ENCODE data around the gene CNIH1. TPM values are rescaled to one million over a fixed set of nuclear protein-coding genes. Genes with fewer than 3 reads are reported as not detected.
"Not testable (repeated sequence)": the region's sequence is repeated elsewhere in the genome, so short reads cannot be mapped to it uniquely, and the experiment has no call there.

The CNIH1 gene
- polyA plus RNA-seq, 4 donors = 110 to 171 (median 137) TPM

DNA sequence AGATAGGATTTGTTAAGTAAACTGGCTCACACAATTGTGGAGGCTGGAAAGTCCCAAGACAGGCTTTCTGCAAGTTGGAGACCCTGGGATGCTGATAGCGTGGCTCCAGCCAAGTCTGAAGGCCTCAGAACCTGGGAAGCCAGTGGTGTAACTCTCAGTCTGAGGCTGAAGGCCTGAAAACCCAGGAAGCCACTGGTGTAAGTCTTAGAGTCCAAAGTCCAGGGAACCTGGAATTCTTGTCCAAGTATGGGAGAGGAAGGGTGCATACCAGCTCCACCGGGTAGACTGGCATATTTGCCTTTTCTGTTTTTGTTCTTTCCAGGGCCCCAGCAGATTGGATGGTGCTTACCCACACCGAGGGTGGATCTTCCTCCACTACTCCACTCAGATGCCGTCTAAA lies 29.5 kb upstream of the CNIH1 start:
- DNase-seq (ENCODE audit: low read depth in 4 of 4, low spot score in 3 of 4) = no peak

DNA sequence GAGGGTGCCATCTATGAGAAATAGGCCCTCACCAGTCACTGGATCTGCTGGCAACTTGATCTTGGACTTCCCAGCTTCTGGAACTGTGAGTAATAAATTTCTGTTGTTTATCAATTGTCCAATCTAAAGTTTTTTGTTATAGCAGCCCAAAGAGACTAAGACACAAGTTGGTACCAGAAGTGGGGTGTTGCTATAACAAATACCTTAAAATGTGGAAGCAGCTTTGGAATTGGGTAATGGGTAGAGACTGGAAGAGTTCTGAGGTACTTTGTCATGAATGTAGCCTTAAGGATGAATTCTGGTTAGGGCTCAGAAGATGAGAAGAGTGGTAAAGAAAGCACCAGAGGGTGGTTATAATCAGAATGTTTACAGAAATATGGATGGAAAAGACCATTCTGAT lies 26.1 kb upstream of the CNIH1 start:
- no peak for DNase-seq (ENCODE audit: low read depth in 4 of 4, low spot score in 3 of 4)

DNA sequence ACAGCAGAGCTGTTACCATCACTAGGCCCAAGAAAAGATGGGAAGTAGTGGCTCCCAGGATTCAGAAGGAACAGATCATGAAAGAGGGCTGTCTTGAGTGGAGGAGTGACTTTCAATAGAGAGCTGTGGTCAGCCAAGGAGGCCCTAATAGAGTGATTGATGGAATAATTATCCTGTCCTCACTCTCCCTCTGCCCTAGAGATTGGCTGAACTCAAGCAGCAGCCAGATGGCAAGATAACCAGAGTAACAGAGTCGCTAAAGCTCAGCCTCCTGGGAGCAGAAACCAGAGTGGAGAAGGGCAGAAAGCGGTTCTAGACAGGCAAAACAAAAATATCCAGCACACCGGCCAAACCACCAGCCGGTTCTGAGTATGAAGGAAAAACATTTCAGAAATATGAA lies 24.5 kb upstream of the CNIH1 start:
- DNase-seq (ENCODE audit: low read depth in 4 of 4, low spot score in 3 of 4) = no peak

DNA sequence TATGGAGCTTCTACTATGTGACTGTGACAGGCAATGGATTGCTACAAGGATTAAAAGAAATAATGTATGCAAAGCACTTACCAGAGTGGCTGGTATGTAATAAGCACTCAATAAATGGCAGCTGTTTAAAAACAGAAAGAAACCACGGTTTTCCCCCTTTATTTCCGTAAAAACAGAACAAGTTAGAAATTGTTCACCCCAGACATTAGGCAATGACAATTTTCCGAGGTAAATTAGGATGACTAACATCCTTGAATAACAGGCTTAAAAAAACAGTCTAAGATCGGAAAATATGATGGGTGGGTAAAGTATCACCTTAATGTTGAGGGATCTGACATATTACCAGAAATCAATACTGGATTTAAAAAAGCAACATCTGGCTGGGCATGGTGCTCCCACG lies 20.9 kb upstream of the CNIH1 start:
- DNase-seq (ENCODE audit: low read depth in 4 of 4, low spot score in 3 of 4) = no peak

DNA sequence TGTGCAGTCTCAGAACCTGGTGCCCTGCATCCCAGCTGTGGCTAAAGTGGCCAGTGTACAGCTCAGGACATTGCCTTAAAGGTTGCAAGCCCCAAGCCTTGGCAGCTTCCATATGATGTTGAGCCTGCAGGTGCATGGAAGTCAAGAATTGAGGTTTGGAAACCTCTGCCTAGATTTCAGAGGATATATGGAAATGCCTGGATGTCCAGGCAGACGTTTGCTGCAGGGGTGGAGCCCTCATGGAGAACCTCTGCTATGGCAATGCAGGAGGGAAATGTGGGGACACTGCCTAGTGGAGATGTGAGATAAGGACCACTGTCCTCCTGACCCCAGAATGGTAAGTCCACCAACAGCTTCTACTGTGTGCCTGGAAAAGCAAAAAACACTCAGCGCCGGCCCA lies 17.9 kb upstream of the CNIH1 start:
- no peak for DNase-seq (ENCODE audit: low read depth in 4 of 4, low spot score in 3 of 4)

DNA sequence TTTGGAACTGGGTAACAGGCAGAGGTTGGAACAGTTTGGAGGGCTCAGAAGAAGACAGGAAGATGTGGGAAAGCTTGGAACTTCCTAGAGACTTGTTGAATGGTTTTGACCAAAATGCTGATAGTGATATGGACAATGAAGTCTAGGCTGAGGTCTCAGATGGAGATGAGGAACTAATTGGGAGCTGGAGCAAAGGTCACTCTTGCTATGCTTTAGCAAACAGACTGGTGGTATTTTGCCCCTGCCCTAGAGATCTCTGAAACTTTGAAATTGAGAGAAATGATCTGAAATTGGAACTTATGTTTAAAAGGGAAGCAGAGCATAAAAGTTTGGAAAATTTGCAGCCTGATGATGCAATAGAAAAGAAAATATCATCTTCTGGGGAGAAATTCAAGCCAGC lies 17.4 kb upstream of the CNIH1 start:
- DNase-seq (ENCODE audit: low read depth in 4 of 4, low spot score in 3 of 4) = not testable (repeated sequence)

DNA sequence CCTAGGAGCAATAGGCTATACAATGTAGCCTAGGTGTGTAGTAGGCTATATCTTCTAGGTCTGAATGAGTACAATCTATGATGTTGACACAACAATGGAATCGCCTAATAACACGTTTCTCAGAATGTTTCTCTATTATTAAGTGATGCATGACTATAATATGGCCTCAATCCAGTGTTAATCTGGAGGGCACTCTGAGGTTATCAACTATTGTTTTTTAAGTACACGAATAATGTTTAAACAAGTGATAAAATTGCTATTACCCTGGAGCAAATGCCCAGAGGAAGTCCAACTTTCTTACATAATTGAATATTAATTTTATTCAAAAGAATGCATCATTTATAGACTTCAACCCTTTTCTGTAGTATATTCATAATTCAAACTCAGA lies 16.4 kb upstream of the CNIH1 start:
- DNase-seq (ENCODE audit: low read depth in 4 of 4, low spot score in 3 of 4) = no peak

DNA sequence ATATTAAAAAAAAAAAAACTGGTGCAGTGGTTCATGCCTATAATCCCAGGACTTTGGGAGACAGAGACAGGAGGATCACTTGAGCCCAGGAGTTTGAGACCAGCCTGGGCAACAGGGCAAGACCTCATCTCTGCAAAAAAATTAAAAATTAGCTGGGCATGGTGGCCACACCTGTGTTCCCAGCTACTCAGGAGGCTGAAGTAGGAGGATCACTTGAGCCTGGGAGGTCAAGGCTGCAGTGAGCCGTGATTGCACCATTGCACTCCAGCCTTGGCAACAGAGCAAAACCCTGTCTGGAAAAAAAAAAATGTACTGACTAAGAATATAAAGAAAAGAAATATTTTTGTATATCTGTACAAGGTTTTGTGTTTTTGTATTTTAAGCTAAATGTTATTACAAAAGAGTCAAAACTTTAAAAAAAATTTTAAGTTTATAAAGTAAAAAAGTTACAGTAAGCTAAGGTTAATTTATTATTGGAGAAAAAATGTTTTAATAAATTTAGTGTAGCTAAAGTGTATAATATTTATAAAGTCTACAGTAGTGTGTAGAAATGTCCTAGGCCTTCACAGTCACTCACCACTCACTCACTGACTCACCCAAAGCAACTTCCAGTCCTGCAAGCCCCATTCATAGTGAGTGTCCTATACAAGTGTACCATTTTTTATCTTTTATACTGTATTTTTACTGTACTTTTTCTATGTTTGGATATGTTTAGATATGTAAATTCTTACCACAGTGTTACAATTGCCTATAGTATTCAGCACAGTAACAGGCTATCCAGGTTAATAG lies 15.8 kb upstream of the CNIH1 start:
- DNase-seq (ENCODE audit: low read depth in 4 of 4, low spot score in 3 of 4) = not testable (repeated sequence)

DNA sequence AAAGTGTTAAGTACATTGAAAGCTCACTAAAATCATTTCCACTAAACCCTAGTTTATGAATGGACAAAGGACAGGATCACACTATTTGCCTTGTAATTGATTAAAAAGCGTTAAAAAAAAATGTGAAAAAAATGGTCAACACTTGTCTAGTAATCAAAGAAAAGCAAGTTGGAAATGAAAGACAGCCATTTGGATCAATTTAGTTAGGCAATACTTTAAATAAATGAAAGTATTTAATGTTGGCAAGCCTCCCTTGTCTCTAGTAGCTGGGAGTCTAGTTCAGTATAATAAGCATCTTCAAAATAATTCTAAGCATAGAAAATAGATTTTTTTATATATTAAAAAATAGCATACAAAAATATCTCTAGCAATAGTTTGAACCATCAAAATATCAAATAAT lies 14.2 kb upstream of the CNIH1 start:
- DNase-seq (ENCODE audit: low read depth in 4 of 4, low spot score in 3 of 4) = no peak

DNA sequence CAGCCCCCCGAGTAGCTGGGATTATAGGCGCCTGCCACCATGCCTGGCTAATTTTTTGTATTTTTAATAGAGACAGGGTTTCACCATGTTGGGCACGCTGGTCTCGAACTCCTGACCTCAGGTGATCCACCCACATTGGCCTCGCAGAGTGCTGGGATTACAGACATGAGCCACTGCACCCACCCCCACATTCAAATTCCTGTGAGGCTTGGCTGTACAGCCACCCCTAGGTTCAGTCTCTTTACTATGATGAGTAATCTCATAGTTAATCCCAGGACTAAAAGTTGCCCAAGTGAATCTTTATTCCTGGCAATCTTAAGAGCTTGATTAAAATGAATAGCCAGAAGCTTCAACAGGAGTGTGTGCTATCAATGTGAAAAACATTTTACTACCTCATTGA lies 12.8 kb upstream of the CNIH1 start:
- DNase-seq (ENCODE audit: low read depth in 4 of 4, low spot score in 3 of 4) = not testable (repeated sequence)

DNA sequence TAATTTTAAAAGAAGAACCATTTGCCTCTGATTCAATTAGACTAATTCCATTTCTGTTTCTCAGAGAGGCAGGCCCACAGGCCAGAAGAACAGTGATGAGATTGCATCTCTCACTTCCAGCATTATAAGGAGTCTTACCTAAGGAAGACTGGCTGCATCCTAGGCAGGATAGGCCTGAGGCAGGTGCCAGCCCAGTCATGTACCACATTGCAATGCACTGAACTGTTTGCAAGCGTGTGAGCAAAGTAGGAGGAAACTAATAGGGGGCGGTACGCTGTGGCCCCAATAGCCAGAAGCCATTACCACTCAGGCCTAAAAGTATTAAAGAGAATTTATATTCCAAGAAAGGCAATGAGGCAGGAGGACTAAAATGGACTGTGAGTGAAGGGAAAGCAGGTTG lies 12.1 kb upstream of the CNIH1 start:
- no peak for DNase-seq (ENCODE audit: low read depth in 4 of 4, low spot score in 3 of 4)

DNA sequence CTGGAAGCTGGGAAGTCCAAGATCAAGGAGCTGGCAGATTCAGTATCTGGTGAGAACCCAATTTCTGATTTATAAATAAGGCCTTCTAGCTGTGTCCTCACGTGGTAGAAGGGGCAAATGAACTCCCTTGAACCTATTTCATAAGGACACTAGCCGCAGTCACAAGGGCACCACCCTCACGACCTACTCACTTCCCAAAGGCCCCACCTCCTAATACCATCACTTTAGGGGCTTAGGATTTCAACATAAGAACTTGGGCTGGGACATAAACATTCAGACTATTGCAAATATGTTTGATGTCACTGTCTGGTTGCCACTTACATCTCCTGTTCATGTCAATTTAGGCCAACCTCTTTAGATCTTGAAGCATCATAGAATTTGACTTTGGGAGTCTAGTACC lies 10.8 kb upstream of the CNIH1 start:
- DNase-seq (ENCODE audit: low read depth in 4 of 4, low spot score in 3 of 4) = no peak

DNA sequence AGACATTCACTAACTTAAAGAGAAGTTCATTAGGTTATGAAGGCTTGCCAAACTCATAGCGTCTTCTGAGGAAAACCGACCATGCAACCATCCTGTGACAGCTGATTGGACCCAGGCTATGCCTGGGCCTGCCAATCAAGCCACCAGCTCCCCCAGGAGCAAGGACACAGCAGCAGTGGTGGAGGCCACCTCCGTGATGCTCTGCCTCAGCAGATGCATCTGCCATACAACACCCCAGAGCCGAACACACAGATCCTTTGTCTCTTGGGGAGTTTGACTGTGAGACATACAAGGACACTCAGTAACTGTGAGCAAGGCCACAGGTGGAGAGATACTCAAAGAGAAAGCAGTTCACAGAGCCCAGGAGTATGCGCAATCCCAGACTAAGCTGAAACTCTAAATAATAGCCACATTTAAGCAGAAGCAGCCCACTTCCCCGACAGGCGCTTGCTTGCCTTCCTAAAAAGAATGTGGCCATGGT lies 10.0 kb upstream of the CNIH1 start:
- DNase-seq (ENCODE audit: low read depth in 4 of 4, low spot score in 3 of 4) = no peak

DNA sequence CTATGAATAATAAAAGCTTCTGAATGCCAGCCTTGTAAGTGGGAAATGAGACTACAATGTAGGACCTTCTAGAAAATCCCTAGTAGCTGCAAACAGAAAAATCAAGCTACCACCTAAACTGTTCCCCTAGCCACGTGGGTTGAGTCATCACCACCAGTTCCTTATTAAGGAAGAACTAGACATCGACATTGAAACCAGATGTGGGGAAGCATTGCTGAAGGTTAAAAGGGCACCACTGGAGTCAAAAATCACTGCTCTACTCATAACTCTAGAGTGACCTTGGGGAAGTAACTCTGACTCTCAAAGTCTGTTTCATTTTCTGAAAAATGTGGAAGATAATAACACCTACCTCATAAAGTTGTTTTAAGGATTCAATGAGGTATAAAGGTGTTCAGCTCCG lies 9.4 kb upstream of the CNIH1 start:
- DNase-seq (ENCODE audit: low read depth in 4 of 4, low spot score in 3 of 4) = no peak

DNA sequence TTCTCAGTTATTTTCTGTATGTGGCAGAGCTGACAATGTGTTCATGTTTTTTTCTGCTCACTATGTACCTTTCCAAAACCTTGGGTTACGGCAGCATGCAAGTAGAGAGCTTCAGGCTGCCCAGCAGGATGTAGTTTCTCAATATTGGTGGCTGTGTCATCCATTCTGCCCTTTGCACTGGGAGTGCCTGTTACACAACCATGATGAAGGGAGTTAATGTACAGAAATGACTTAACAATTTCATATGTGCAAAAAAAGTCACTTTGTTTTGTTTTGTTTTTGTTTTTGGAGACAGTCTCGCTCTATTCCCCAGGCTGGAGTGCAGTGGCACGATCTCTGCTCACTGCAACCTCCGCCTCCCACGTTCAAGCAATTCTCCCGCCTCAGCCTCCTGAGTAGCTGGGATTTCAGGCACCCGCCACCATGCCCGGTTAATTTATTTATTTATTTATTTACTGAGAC lies 6.1 kb upstream of the CNIH1 start:
- no peak for DNase-seq (ENCODE audit: low read depth in 4 of 4, low spot score in 3 of 4)

DNA sequence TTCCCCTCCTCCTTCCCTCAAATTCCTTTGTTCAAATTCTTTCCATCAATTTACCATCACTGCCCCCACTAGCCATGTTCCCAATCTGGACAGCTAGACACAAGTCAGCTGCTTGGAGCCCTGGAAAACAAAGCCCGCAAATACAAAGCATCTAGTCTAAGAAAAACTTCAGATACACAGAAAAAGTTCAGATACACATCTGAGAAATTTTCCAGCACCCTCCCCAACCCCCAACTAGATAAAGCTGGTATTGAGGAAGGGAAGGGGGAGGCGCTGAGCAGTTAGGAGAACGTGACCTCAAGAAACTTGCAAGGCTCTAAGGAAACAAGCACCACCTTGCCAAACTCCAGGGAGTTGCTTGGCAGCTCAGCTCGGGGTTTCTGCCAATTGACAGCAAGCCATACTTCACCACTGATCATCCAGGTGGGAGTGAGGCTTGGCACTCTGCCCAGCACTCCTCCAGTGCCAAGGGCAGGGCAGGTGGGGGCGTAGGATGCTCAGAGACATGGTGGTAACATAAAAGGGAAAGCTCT lies 5.1 kb upstream of the CNIH1 start:
- peak; percentile 42 to 61 (median 53) for DNase-seq (ENCODE audit: low read depth in 4 of 4, low spot score in 3 of 4)

DNA sequence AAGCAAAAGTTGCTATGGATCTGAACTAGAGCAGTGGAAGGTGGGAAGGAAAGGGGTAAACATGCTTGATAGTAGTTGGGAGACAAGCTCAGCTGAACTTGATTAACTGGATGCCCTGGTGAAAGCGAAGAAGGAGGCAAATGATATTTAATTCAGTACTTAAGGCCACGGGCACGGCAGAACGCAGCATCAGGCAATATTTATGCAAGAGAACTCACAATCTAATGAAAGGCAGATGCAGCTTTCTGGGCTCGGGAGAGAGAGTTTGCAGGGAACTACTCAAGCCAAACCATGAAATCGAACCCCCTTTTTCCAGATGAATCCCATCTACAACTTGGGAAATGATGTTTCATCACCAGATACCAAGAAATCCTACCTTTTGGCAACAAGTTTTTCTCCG lies 3.5 kb upstream of the CNIH1 start:
- DNase-seq (ENCODE audit: low read depth in 4 of 4, low spot score in 3 of 4) = no peak

DNA sequence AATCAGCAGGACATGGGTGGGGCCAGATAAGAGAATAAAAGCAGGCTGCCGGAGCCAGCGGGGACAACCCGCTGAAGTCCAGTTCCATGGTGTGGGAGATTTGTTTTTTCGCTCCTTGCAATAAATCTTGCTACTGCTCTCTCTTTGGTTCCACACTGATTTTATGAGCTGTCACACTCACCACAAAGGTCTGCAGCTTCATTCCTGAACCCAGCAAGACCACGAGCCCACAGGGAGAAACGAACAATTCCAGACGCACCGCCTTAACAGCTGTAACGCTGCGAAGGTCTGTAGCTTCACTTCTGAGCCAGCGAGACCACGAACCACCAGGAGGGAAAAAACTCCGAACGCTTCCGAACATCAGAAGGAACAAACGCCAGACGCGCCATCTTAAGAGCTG lies 2.8 kb upstream of the CNIH1 start:
- DNase-seq (ENCODE audit: low read depth in 4 of 4, low spot score in 3 of 4) = peak in 3 of 4 donors; percentile 8 to 47 (median 29)

DNA sequence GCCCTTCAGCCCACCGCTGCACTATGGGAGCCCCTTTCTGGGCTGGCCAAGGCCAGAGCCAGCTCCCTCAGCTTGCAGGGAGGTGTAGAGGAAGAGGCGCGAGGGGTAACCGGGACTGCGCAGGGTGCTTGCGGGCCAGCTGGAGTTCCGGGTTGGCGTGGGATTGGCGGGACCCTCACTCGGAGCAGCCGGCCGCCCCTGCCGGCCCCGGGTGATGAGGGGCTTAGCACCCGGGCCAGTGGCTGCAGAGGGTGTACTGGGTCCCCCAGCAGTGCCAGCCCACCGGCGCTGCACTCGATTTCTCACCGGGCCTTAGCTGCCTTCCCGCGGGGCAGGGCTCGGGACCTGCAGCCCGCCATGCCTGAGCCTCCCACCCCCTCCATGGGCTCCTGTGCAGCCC lies 1.8 kb upstream of the CNIH1 start:
- DNase-seq (ENCODE audit: low read depth in 4 of 4, low spot score in 3 of 4) = not testable (repeated sequence)

DNA sequence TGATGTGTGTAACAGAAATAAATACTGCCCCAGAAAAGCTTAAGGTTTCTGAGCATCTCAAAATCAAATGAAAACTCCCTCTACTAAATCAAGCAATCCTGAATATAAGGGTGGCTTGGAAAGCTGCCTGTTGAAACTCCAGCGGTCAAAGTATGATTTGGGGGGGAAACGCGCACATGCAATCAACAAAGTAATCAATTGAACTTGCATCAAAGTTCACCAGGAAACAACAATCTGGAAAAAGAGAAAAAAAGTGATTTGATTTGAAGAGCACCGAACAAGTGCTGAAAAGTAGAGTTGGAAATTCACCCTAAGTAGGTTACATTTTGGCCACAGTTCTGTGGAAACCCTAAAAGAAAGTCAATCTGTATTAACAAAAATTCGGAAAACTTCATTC lies 700 bp downstream of the CNIH1 start:
- DNase-seq (ENCODE audit: low read depth in 4 of 4, low spot score in 3 of 4) = no peak

DNA sequence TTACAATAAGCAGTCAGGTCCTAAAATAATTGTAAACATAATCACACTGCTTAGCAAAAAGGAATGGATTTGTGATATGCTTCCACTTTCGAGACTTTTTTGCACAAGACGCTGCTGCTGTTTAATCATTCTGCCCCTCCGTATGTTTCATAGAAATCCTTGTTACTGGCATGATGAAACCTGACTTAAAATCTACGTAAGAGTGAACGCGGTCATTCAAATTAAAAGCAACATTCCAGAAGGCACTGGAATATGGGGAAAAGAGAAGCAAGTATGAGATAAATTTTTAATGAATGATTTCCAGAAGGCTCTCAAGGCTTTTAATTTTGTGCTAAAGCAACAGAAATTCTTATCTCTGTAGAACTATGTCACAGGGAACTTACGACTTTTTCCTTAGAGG lies 1.1 kb downstream of the CNIH1 start:
- DNase-seq (ENCODE audit: low read depth in 4 of 4, low spot score in 3 of 4) = no peak

DNA sequence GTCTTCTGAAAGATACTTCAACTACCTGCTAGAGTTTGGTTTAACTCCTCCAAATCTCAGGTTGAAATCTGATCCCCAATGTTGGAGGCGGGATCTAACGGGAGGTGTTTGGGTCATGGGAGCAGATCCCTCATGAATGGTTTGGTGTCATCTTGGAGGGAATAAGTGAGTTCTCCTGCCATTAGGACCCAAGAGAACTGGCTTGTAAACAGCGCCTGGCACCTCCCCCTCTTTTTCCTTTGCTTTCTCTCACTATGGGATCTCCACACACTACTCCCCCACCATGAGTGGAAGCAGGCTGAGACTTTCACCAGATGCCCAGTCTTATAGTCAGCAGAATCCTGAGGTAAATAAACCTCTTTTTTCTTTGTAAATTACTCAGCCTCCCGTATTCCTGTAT lies 2.5 kb downstream of the CNIH1 start:
- DNase-seq (ENCODE audit: low read depth in 4 of 4, low spot score in 3 of 4) = no peak
